Right atrium auricular region (tissue), 2 donors: ENCODE results near the gene MAGI1. TPM values are rescaled to one million over a fixed set of nuclear protein-coding genes. Genes with fewer than 3 reads are reported as not detected.
"Not testable (repeated sequence)": the region's sequence is repeated elsewhere in the genome, so short reads cannot be mapped to it uniquely, and the experiment has no call there.

Experiments used
- DNase-seq: peaks from one replicate; pipeline ENCODE4 v3.0.0-alpha.2; 2019; ENCODE audit warnings: low spot score
- H3K27ac ChIP-seq, 2 donors: fragments of 200-600 bp; sonication (generic); 1 replicate in 1 of 2; 2 replicates in 1 of 2; pipeline ENCODE4 v1.5.1; 2016 to 2019
- H3K27me3 ChIP-seq, 2 donors: fragments of 200-600 bp; sonication (generic); one replicate each; pipeline versions ENCODE4 v1.5.1 to v1.6.0; 2017 to 2019
- H3K36me3 ChIP-seq: fragments of 200-600 bp; sonication (generic); one replicate; pipeline ENCODE4 v1.5.1; 2016
- H3K4me1 ChIP-seq, 2 donors: fragments of 200-600 bp; sonication (generic); one replicate each; pipeline versions ENCODE4 v1.5.1 to v1.6.0; 2017 to 2019
- H3K4me3 ChIP-seq, 2 donors: fragments of 200-600 bp; sonication (generic); 1 replicate in 1 of 2; 2 replicates in 1 of 2; pipeline ENCODE4 v1.5.1; 2017 to 2019; ENCODE audit warnings: mild to moderate bottlenecking in 1 of 2, moderate library complexity in 1 of 2
- H3K9me3 ChIP-seq, 2 donors: fragments of 200-600 bp; sonication (generic); one replicate each; pipeline ENCODE4 v1.5.1; 2019
- CTCF ChIP-seq, 2 donors: fragments of 200-600 bp; sonication (generic); IDR thresholded peaks; one replicate each; pipeline ENCODE4 v1.5.1; 2019; ENCODE audit warnings: antibody characterized with exemption in 2 of 2
- total RNA-seq, 2 donors: library from RNA; depleted of rRNA; stranded (reverse); fragments of >200 nt; gene quantifications; one replicate each; pipeline ENCODE4 v1.1.0, GENCODE V29; 2016

The MAGI1 gene
- total RNA-seq, 2 donors from 2014 or later = 28.5 to 34.8 TPM

DNA sequence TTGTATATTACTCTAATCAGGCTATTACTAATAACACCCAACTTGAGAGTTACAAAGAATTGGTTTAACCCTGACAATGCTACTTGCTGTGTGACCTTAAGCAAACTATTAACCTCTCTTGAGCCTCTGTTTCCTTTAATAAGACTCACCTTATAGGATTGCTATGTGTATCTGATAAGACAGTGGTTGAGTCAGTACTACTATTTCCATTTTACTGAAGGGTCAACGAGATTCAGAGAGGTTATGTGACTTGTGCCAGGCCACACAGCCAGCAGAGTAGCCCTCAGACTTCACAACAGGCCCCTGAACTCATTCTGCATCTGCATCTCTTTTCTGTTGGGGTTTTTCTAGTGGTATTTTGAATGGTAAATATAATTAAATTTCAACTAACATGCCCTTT lies 420.1 kb downstream of the MAGI1 start:
- no peak for DNase-seq
- TF ChIP-seq CTCF (IDR thresholded peaks at IDR 0.05) = no peak
- Histone ChIP-seq H3K4me3 (no peak overlapping the region), H3K27me3 (no peaks in the 10 kb centered on the region), H3K36me3 (no peaks in the 10 kb centered on the region), H3K9me3 (no peaks in the 10 kb centered on the region), H3K4me1 (peaks cover 0 to 28% of the 10 kb centered on the region in 2 donors), H3K27ac (no peak overlapping the region)

GRCh38 chr3:65617787-65618186 lies 420.9 kb downstream of the MAGI1 start:
- Histone ChIP-seq H3K9me3 (no peaks in the 10 kb centered on the region), H3K4me1 (peaks cover 0 to 25% of the 10 kb centered on the region in 2 donors), H3K4me3 (no peak overlapping the region), H3K27me3 (no peaks in the 10 kb centered on the region), H3K27ac (peak overlapping the region in 1 of 2 donors; percentile 9), H3K36me3 (no peaks in the 10 kb centered on the region)
- DNase-seq = no peak
- no peak for TF ChIP-seq CTCF (IDR thresholded peaks at IDR 0.05)

DNA sequence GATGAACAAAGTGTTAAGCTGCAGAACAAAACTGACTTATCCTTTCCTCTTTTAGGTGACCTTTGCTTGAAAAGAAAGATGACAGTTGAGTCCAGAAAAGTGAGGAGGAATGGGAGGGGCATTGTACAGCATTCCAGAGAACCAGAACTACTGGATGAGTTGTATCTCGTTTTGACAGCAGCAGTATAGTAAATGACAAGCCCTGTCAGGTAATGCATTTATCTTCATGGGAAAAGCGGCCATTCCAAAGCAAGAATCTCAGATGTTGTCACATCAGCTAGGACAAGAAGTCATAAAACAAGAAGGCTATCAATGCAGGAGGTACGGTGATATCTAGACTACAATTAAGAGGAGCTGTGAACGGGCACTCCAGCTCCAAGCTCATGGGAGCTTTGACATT lies 421.5 kb downstream of the MAGI1 start:
- Histone ChIP-seq H3K27ac (peak overlapping the region in 1 of 2 donors; percentile 9), H3K36me3 (no peaks in the 10 kb centered on the region), H3K4me1 (peaks cover 0 to 25% of the 10 kb centered on the region in 2 donors), H3K4me3 (no peak overlapping the region), H3K9me3 (no peaks in the 10 kb centered on the region), H3K27me3 (no peaks in the 10 kb centered on the region)
- TF ChIP-seq CTCF (IDR thresholded peaks at IDR 0.05) = no peak
- DNase-seq = no peak

- Histone ChIP-seq H3K4me1 (peaks cover 0 to 25% of the 10 kb centered on the region in 2 donors), H3K4me3 (no peak overlapping the region), H3K9me3 (no peaks in the 10 kb centered on the region), H3K27me3 (no peaks in the 10 kb centered on the region), H3K27ac (no peak overlapping the region), H3K36me3 (no peaks in the 10 kb centered on the region)
- DNase-seq = no peak
- TF ChIP-seq CTCF (IDR thresholded peaks at IDR 0.05) = no peak
These were observed 422.2 kb downstream of the MAGI1 start for GRCh38 chr3:65616563-65616962.

- no peak overlapping the region for H3K4me3 ChIP-seq
- H3K9me3 ChIP-seq = no peaks in the 10 kb centered on the region
- no peaks in the 10 kb centered on the region for H3K36me3 ChIP-seq
- no peak for TF ChIP-seq CTCF (IDR thresholded peaks at IDR 0.05)
- no peak for DNase-seq
- H3K27ac ChIP-seq = no peak overlapping the region
- peaks cover 0 to 25% of the 10 kb centered on the region in 2 donors for H3K4me1 ChIP-seq
- no peaks in the 10 kb centered on the region for H3K27me3 ChIP-seq
These were observed 423.4 kb downstream of the MAGI1 start for GRCh38 chr3:65615329-65615728.

DNA sequence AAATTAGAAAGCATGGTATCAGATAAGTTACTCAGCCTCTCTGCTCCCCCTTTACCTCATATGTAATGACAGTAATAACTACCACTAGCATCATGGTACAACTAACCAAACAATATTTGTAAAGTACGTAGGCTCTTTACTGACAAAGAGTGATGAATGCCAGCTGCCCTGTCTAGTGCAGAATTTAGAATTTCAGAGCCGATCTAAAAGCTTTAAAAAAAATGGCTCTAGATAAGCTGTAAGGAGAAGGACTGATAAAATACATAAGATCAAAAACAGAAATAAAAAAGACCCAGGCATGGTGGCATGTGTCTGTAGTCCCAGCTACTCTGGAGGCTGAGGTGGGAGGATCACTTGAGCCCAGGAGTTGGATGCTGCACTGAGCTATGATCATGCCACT lies 424.1 kb downstream of the MAGI1 start:
- Histone ChIP-seq H3K4me1 (peaks cover 0 to 25% of the 10 kb centered on the region in 2 donors), H3K27me3 (no peaks in the 10 kb centered on the region), H3K9me3 (no peaks in the 10 kb centered on the region), H3K27ac (no peak overlapping the region), H3K4me3 (no peak overlapping the region), H3K36me3 (no peaks in the 10 kb centered on the region)
- DNase-seq = no peak
- no peak for TF ChIP-seq CTCF (IDR thresholded peaks at IDR 0.05)

DNA sequence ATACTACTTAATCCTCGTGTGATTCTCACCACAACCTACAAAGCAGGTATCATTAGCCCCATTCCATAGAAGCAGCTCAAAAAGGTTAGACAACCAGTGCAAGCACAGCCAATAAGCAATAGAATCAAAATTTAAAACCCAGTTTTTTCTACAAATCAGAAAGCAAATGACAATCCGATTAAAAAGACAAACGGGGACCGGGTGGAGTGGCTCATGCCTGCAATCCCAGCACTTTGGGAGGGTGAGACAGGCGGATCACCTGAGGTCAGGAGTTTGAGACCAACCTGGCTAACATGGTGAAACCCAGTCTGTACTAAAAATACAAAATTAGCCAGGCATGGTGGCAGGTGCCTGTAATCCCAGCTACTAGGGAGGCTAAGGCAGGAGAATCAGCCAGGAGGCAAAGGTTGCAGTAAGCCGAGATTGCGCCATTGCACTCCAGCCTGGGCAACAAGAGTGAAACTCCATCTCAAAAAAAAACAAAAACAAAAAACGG lies 430.7 kb downstream of the MAGI1 start:
- H3K4me1 ChIP-seq = peaks cover 0 to 11% of the 10 kb centered on the region in 2 donors
- not testable (repeated sequence) for H3K4me3 ChIP-seq, H3K27ac ChIP-seq, H3K9me3 ChIP-seq, H3K36me3 ChIP-seq, H3K27me3 ChIP-seq, DNase-seq
